ENCODE results near the gene TFEB. TPM values are rescaled to one million over a fixed set of nuclear protein-coding genes. Genes with fewer than 3 reads are reported as not detected.
A peak's percentile ranks its signal among the peaks of the same experiment; 100 is the strongest.

TFEB gene
- polyA plus RNA-seq, 1 experiment, result 3.9 TPM

DNA sequence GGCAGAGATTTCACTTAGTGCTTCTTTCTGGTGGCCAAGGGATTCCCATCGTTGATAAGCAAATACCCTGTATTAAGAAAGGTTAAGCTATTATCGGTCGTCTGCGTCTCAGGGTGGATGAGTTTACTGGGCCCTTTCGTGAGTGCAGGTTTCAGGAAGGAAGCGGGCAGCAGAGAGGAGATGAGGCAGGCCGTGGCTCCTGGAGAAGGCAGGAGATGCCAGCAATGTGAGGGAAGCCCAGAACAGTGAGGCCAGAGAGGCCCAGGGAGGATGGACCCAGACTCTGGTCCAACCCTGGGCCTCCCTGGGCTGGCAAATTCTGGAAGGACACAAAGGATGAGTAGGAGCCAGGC is 11.2 kb downstream of the TFEB start:
- no peaks in the 10 kb centered on the region for H3K27me3 ChIP-seq (ENCODE audit: control insufficient read depth, insufficient read depth, low read length)
- no peaks in the 10 kb centered on the region; the same call in 1 of the 2 replicates for H3K9me3 ChIP-seq (ENCODE audit: control insufficient read depth, insufficient read depth, low read length)
- no peak overlapping the region for H3K27ac ChIP-seq (ENCODE audit: low read depth, low read length)
- POLR2A ChIA-PET, result interaction anchor here (3.0 kb wide), 1 partner anchor 10 kb away, joined by 13 read pairs; no protein-coding TSS in a partner anchor
- no peak for DNase-seq (ENCODE audit: low read depth, low spot score)
- no peak overlapping the region for H3K4me3 ChIP-seq (ENCODE audit: low read depth, low read length)
- CTCF ChIA-PET, result no interaction called here
- TF ChIP-seq, protein P1, sequence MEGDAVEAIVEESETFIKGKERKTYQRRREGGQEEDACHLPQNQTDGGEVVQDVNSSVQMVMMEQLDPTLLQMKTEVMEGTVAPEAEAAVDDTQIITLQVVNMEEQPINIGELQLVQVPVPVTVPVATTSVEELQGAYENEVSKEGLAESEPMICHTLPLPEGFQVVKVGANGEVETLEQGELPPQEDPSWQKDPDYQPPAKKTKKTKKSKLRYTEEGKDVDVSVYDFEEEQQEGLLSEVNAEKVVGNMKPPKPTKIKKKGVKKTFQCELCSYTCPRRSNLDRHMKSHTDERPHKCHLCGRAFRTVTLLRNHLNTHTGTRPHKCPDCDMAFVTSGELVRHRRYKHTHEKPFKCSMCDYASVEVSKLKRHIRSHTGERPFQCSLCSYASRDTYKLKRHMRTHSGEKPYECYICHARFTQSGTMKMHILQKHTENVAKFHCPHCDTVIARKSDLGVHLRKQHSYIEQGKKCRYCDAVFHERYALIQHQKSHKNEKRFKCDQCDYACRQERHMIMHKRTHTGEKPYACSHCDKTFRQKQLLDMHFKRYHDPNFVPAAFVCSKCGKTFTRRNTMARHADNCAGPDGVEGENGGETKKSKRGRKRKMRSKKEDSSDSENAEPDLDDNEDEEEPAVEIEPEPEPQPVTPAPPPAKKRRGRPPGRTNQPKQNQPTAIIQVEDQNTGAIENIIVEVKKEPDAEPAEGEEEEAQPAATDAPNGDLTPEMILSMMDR (IDR thresholded peaks at IDR 0.05; ENCODE audit: low read depth, low read length), result no peak

DNA sequence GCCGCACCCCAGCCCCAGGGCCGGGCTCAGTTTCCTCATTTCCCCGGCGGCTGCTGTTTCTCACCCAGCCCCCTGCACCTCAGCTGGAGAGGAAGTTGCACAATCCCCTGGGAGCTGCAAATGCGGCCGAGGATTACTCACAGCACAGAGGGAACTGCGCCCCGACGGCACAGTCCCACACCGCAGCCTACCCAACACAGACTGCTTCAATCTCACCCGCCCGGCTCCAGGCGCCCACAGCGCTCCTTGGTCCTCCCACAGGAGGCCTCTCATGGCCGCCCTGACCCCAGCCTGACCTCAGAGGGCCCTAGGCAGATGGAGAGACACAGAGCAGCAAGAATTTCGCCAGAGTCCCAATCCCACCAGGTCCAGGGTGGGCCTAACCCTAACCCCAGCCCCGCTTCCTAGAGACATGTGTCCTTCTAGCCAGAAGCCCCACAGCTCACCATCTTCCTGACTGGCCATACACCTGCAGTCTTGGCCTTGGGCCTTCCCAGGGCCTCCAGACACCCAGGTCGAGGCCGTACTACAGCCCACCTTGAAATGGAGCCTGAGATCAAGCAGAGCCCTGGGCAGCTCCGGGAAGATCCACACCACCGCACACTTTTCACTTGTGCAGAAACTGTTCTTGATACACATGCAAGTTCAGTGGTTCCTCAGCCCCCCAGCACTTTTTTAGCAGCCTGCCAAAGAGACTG is 11.7 kb downstream of the TFEB start:
- H3K27me3 ChIP-seq (ENCODE audit: control insufficient read depth, insufficient read depth, low read length), result no peaks in the 10 kb centered on the region
- CTCF ChIA-PET, result interaction anchor here (0.7 to 1.9 kb wide), 3 partner anchors 18 to 63 kb away, joined by 3 to 13 read pairs (median 3); no protein-coding TSS in a partner anchor
- TF ChIP-seq, protein P1 (IDR thresholded peaks at IDR 0.05; ENCODE audit: low read depth, low read length), result no peak
- H3K4me3 ChIP-seq (ENCODE audit: low read depth, low read length), result peak overlapping the region; percentile 40
- DNase-seq (ENCODE audit: low read depth, low spot score), result peak; percentile 65
- H3K9me3 ChIP-seq (ENCODE audit: control insufficient read depth, insufficient read depth, low read length), result no peaks in the 10 kb centered on the region; the same call in 1 of the 2 replicates
- peak overlapping the region; percentile 87 for H3K27ac ChIP-seq (ENCODE audit: low read depth, low read length)
- POLR2A ChIA-PET, result interaction anchor here (1.1 to 3.0 kb wide), 2 partner anchors 10 to 11 kb away, joined by 3 to 13 read pairs; no protein-coding TSS in a partner anchor

DNA sequence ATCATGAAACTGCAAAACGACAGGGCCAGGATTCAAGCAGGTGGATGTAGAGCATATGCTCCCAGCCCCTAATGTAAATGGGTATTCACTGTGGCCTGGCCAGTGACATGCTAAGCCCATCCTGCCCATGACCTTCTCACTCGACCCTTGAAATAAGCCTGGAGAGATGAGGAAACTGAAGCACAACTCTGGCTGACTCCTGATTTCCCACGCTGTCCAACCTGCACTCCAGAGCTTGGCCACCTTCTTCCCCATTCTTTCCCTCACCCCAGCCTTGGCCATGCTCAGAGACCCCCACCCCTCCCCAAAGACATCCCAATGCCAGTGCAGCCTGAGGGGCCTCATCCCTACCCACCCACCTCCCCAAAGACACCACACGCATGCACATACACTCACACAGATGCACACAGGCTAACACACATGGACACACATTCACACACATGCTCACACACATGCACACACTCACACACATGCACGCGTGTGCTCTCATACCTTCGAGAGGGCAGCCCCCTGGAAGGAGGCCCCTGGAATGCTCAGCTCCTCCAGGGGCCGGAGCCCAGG is 12.4 kb downstream of the TFEB start:
- Histone ChIP-seq H3K9me3 (ENCODE audit: control insufficient read depth, insufficient read depth, low read length) (no peaks in the 10 kb centered on the region; the same call in 1 of the 2 replicates), H3K4me3 (ENCODE audit: low read depth, low read length) (peak overlapping the region; percentile 40), H3K27me3 (ENCODE audit: control insufficient read depth, insufficient read depth, low read length) (no peaks in the 10 kb centered on the region), H3K27ac (ENCODE audit: low read depth, low read length) (peak overlapping the region; percentile 87)
- ChIA-PET CTCF (interaction anchor here (0.5 to 1.9 kb wide), 6 partner anchors 8 to 63 kb away, joined by 3 to 13 read pairs (median 3); no protein-coding TSS in a partner anchor), POLR2A (interaction anchor here (1.1 to 3.0 kb wide), 2 partner anchors 10 to 11 kb away, joined by 3 to 13 read pairs; no protein-coding TSS in a partner anchor)
- TF ChIP-seq, protein P1 (IDR thresholded peaks at IDR 0.05; ENCODE audit: low read depth, low read length), result no peak
- DNase-seq (ENCODE audit: low read depth, low spot score), result no peak

DNA sequence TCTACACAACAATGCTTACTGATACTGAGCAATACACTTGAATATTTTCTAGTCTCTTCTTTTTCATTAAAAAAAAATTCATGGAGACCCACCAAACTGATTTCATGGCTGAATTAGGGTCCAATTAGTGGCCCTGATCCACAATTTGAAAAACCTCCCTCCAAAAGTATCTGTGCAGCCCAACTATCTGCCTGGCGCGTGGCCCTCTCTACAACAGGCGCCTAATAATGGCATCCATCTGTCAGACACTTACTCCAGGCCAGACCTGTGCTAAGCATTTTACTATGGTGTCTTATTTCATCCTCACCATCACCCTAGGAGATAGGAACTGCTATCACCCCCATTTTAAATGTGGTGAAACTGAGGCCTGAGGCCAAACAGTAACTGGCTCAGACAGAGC is 14.0 kb downstream of the TFEB start:
- H3K4me3 ChIP-seq (ENCODE audit: low read depth, low read length), result no peak overlapping the region
- no peaks in the 10 kb centered on the region for H3K27me3 ChIP-seq (ENCODE audit: control insufficient read depth, insufficient read depth, low read length)
- no peak for DNase-seq (ENCODE audit: low read depth, low spot score)
- TF ChIP-seq, protein P1 (IDR thresholded peaks at IDR 0.05; ENCODE audit: low read depth, low read length), result no peak
- POLR2A ChIA-PET, result interaction anchor here (3.0 kb wide), 1 partner anchor 13 kb away, joined by 13 read pairs; no protein-coding TSS in a partner anchor
- no peaks in the 10 kb centered on the region; the same call in 1 of the 2 replicates for H3K9me3 ChIP-seq (ENCODE audit: control insufficient read depth, insufficient read depth, low read length)
- no peak overlapping the region for H3K27ac ChIP-seq (ENCODE audit: low read depth, low read length)
- CTCF ChIA-PET, result interaction anchor here (0.6 to 1.9 kb wide), 3 partner anchors 15 to 1943 kb away, joined by 3 to 13 read pairs (median 3); no protein-coding TSS in a partner anchor

DNA sequence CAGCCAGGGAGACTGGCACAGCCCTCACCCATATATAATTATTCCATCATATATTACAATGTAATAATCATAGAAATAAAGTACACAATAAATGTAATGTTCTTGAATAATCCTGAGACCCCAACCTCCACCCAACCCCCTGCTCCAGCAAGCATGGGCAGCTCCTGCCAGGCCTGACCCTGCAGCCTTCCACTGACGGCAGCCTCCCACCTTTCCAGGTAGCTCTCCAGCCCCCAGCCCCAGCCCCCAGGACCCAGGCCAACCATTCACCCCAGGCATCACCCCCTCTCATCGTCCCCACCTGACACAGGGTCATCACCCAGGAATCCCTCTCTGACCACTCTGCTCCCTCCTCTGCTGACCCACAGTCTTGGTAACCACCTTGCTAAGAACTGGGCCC is 14.6 kb downstream of the TFEB start:
- CTCF ChIA-PET, result interaction anchor here (0.9 to 1.6 kb wide), 2 partner anchors 15 kb away, joined by 3 to 7 read pairs; no protein-coding TSS in a partner anchor
- TF ChIP-seq, protein P1 (IDR thresholded peaks at IDR 0.05; ENCODE audit: low read depth, low read length), result no peak
- POLR2A ChIA-PET, result no interaction called here
- no peak overlapping the region for H3K4me3 ChIP-seq (ENCODE audit: low read depth, low read length)
- H3K27ac ChIP-seq (ENCODE audit: low read depth, low read length), result no peak overlapping the region
- H3K27me3 ChIP-seq (ENCODE audit: control insufficient read depth, insufficient read depth, low read length), result no peaks in the 10 kb centered on the region
- no peak for DNase-seq (ENCODE audit: low read depth, low spot score)
- no peaks in the 10 kb centered on the region; the same call in 1 of the 2 replicates for H3K9me3 ChIP-seq (ENCODE audit: control insufficient read depth, insufficient read depth, low read length)
